Stimulated activated CD4-positive, alpha-beta T cell treated with anti-CD3 and anti-CD28 coated beads, Interleukin-1b, Interleukin-23, amount 100 ng/mL, for 1 hour (primary cell): ENCODE data around the gene BMAL1.
A peak's percentile ranks its signal among the peaks of the same experiment; 100 is the strongest.

Experiments used
- DNase-seq, 2 donors: peaks; one replicate each; pipeline ENCODE4 v3.0.0-alpha.2; 2020; ENCODE audit warnings: low read depth in 2 of 2

Gene BMAL1

GRCh38 chr11:13343067-13343466, 65.5 kb downstream of the BMAL1 start:
- no peak for DNase-seq

GRCh38 chr11:13343931-13344717, 66.5 kb downstream of the BMAL1 start:
- peak; percentile 27 to 62 for DNase-seq

GRCh38 chr11:13344818-13345217, 67.2 kb downstream of the BMAL1 start:
- no peak for DNase-seq

DNA sequence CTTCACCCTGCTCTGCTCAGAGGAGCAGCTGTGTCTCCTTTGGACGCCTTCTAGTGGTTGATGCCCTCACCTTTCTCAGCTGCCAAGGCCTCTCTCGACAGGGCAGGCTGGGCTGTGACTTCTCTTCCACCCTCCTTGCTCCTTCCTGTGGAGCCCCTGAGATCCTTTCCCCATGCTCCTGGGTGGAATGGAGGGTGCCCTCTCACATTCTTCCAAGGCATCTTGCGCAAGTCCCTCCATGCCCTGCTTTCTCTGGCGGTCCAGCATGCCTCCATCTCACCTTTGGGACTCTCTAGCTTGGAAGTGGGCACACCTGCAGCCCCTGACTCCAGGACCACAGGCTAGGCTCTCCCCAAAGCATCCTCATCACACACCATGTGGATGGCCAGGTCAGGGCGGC, 68.9 kb downstream of the BMAL1 start:
- DNase-seq, result no peak

DNA sequence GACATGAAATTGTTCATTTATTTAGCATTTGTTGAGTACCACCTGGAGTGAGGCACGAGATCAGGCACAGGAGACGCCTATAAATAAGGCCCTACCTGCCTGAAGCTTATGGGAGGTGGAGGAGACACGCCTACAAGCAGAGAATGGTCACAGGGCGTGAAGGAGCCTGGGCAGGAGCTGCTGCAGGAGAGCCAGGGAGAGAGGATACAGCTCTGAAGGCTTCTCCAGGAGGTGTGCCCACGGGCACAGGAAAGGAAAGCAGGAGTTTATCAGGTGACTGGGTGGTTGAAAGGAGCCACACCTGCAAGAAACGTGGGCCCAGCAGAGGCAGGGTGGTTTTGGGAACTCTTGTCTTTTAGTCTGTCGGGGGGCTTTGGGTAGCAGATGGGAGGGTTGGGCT, 70.3 kb downstream of the BMAL1 start:
- no peak for DNase-seq

DNA sequence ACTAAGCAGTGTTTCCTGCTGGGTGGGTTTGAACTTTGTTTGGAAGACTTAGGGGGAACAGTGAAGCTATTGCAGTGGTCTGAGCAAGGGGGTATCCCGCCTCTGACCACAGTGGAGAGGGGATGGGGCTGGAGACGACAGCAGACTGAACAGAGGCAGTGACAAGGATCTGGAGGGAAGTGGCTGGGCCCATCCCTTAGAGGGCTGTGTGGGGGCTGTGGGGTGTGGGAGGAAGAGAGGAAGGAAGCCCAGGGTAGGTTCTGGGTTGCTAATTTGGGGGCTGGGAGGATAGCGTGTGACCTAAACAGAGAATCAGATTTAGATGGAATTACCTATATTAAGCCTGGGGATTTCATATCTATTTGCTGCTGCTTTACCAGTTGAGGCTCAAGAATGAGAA, 70.7 kb downstream of the BMAL1 start:
- no peak for DNase-seq

DNA sequence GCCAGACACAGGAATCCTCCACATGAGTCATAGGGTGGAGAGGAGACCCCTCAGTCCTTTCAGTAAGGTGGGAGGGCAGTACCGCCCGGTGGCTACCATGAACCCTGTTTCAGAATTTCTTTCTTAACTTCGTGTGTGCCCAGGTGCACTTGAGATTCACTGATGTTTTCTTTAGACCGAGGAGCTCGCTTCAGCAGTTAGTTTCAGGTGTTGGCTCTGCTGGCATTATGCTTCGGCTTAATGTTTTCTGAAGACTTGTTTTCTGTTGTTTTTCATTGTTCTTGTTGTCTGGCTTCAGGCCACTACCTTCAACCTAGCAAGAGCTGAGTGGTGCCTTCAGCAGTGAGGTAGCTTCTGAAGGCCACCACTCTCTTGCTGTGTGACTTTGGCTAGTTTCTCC, 71.5 kb downstream of the BMAL1 start:
- no peak for DNase-seq

GRCh38 chr11:13349581-13349980, 72.0 kb downstream of the BMAL1 start:
- DNase-seq, result no peak

DNA sequence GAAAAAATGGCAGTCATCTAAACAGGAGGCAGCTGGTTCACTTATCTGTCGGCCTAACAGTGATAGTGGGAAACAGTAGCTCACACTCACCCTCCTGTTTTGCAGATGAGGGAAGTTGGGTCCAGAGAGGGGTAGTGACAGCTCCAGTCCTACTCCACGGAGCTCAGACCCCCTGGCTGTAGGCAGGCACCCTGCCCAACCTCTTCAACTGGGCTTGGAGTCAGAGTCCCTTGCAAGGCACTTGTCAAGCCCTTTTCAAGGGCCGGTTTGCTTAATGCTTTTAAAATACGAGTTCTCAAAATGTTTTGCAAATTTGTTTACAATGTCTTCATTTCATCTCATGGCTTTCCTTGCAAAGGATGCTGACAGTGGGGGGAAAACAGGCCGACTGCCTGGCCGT, 75.1 kb downstream of the BMAL1 start:
- no peak for DNase-seq

DNA sequence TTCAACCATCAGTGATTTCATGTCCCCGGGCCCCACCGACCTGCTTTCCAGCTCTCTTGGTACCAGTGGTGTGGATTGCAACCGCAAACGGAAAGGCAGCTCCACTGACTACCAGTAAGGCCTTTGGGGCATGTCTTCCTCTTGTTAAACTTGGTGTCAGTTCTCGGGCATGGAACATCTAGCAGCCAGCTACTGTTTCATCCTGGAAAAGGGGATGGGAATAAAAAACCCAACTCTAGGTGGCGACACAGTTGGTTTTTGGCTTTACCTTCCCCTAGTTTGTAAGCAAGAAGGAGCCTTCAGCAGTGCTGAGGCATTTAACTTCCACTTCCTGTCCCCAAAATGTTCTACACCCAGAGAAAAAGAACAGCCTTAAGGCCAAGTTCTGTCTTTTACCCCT, 76.7 kb downstream of the BMAL1 start:
- DNase-seq, result no peak

DNA sequence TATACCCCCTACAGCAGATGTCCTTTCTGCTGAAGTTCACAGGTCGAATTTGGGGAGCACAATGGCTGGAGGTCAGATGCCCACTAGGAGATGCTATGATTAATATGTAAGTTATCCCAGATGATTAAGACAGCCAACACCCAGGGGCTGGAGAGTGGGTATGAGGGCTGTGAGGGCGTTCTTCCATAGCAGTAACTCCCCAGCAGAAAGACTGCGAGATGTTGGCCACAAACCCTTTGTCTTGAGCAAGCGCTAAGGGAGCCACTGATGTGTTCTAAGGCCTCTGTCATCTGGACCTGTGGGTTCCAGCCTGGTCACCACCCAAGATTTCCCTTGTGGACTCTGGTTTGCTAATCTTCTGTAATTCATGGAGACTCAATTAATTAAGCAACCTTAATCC, 77.6 kb downstream of the BMAL1 start:
- no peak for DNase-seq

- DNase-seq, result no peak
Measured at GRCh38 chr11:13357232-13357631, 79.6 kb downstream of the BMAL1 start.

DNA sequence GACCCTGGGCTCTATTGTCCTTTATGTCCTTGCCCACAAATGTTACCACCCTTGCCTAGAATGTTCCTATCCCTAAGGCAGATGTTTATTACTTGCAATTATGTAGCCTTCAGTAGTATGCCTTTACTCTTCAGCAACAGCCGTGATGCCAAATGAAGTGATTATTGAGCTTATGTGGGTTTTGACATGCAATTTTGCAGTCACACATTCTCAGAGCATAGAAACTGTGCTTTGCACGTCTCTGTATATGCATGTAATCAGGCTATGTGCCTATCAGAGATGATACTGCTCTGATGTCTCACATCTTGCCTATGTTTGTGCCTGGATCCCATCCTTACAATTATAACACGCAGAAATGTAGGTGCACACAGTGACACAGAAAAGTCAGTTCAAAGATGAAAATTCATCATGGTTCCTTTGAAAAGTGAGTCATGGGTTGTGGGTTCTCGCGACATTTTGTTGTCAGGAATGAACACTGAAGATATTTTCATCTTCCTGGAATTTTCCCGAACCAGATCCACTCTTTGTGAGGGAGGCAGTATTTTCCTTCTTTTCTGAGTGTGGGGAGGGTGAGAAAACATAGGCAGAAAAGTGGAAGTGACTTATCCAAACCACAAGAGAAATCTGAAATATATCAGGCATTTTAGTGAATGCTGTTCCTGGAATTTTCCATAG, 81.1 kb downstream of the BMAL1 start:
- no peak for DNase-seq

- no peak for DNase-seq
Measured at GRCh38 chr11:13362596-13363109, 85.1 kb downstream of the BMAL1 start.

- no peak for DNase-seq
Measured at GRCh38 chr11:13364388-13364787, 86.8 kb downstream of the BMAL1 start.

DNA sequence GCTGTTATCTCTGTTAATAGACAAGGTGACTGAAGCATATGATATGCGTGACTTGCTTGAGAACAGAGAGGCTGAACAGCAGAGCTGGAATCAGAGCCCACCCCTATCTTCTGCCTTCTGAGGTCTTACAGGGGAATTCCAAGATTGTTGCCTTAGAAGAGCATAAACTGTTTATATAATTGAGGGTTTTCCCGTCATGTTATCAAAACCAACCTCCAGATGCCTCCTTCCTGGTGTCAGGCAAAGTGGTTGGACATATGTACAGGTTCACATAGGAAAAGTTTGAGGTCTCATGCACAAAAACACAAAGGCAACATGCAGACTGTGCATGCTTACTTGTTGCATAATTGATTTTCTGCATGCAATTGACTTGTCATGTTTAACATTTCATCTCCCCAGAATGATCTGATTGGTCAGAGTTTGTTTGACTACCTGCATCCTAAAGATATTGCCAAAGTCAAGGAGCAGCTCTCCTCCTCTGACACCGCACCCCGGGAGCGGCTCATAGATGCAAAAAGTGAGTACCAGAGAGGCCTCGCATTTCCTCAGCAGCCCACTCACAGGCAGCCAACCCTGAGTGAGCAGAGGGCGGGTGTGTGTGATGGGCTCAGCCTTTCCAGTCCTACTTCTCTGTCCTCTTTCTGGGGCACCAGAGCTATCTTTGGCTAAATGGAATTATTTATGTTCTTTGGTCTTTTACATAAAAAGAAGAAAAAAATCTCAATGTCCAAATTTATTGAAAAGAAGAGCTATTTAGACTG, 88.9 kb downstream of the BMAL1 start:
- no peak for DNase-seq

GRCh38 chr11:13367115-13367514, 89.5 kb downstream of the BMAL1 start:
- DNase-seq, result no peak

- DNase-seq, result no peak
Measured at GRCh38 chr11:13368041-13368446, 90.5 kb downstream of the BMAL1 start.

GRCh38 chr11:13373216-13373615, 95.6 kb downstream of the BMAL1 start:
- no peak for DNase-seq

GRCh38 chr11:13375798-13376197, 98.2 kb downstream of the BMAL1 start:
- DNase-seq, result no peak

- DNase-seq, result no peak
Measured at GRCh38 chr11:13376402-13376801, 98.8 kb downstream of the BMAL1 start.

DNA sequence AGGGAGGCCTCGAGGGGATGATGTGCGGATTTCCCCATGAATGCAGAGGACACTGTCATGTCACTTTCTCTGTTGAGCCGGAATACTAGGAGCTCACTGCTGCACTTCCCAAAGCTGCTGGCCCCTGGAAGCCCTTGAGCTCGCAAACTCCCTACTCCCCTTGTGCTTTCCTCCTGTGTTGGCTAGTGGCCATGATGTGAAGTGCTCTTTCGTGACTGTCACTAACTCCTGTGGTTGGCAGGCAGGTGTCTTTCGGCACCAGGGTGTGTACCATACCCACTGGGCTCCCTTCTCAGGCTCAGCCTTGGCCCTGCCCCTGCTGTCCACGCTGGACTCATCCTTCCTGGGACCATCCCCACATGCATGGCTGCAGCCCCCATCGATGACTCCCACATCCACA, 99.2 kb downstream of the BMAL1 start:
- no peak for DNase-seq

GRCh38 chr11:13378316-13378715, 100.7 kb downstream of the BMAL1 start:
- DNase-seq, result no peak
